Measurements from ENCODE around the gene KRTAP5-2.
"Not testable (repeated sequence)": the region's sequence is repeated elsewhere in the genome, so short reads cannot be mapped to it uniquely, and the experiment has no call there.

KRTAP5-2 gene

GRCh38 chr11:1597994-1598380 lies at the start of gene KRTAP5-2:
Gene KRTAP5-2 (minus strand): TSS chr11:1598294. CDS start chr11:1598250, 44 bp downstream.
- DNase-seq: no peak

GRCh38 chr11:1646540-1646939 lies 48.4 kb upstream of the KRTAP5-2 start:
- not testable (repeated sequence) for DNase-seq

GRCh38 chr11:1645357-1645821 lies 47.3 kb upstream of the KRTAP5-2 start:
- DNase-seq: no peak

- DNase-seq: no peak
Observed at GRCh38 chr11:1644601-1645356, 46.7 kb upstream of the KRTAP5-2 start.

GRCh38 chr11:1643146-1643690 lies 45.1 kb upstream of the KRTAP5-2 start:
- no peak for DNase-seq

GRCh38 chr11:1642288-1643145 lies 44.4 kb upstream of the KRTAP5-2 start:
- DNase-seq: no peak

- DNase-seq: no peak
Observed at GRCh38 chr11:1641096-1641495, 43.0 kb upstream of the KRTAP5-2 start.

GRCh38 chr11:1640076-1640946 lies 42.2 kb upstream of the KRTAP5-2 start:
- DNase-seq: peak in 3 of 14 donors; percentile 2 to 5 (median 3)

GRCh38 chr11:1639666-1640065 lies 41.6 kb upstream of the KRTAP5-2 start:
- DNase-seq: no peak

GRCh38 chr11:1639102-1639620 lies 41.1 kb upstream of the KRTAP5-2 start:
- no peak for DNase-seq

GRCh38 chr11:1638344-1638743 lies 40.2 kb upstream of the KRTAP5-2 start:
- DNase-seq: no peak

GRCh38 chr11:1637628-1638027 lies 39.5 kb upstream of the KRTAP5-2 start:
- no peak for DNase-seq

- DNase-seq: no peak
Observed at GRCh38 chr11:1636291-1636950, 38.3 kb upstream of the KRTAP5-2 start.

- no peak for DNase-seq
Observed at GRCh38 chr11:1633864-1634263, 35.8 kb upstream of the KRTAP5-2 start.

- DNase-seq: no peak
Observed at GRCh38 chr11:1632053-1632714, 34.1 kb upstream of the KRTAP5-2 start.

GRCh38 chr11:1631066-1631568 lies 33.0 kb upstream of the KRTAP5-2 start:
- DNase-seq: no peak

GRCh38 chr11:1630271-1630670 lies 32.2 kb upstream of the KRTAP5-2 start:
- DNase-seq: no peak

GRCh38 chr11:1629326-1630185 lies 31.5 kb upstream of the KRTAP5-2 start, which contains the start of gene KRTAP5-5:
Gene KRTAP5-5 (plus strand): TSS chr11:1629775. CDS start chr11:1629841, 66 bp downstream.
- DNase-seq: no peak
